Upper lobe of left lung (tissue), 6 donors: Measurements from ENCODE around the gene SERP2. TPM values are rescaled to one million over a fixed set of nuclear protein-coding genes. Genes with fewer than 3 reads are reported as not detected.
A peak's percentile ranks its signal among the peaks of the same experiment; 100 is the strongest.

Experiments used
- ATAC-seq, 2 donors: fragments of 200-7000 bp; cut with Tn5 transposase; one replicate each; pipeline ENCODE4 v1.9.1; 2022; ENCODE audit warnings: mild to moderate bottlenecking in 2 of 2, moderate library complexity in 2 of 2; ENCODE audit not compliant: low FRiP score in 2 of 2
- DNase-seq, 2 donors: peaks; one replicate each; pipeline ENCODE4 v3.0.0-alpha.2; 2019 to 2020
- H3K27ac ChIP-seq, 4 donors: fragments of 200-600 bp; sonication (generic); one replicate each; pipeline ENCODE4 v1.5.1; 2016 to 2019
- H3K27me3 ChIP-seq, 4 donors: fragments of 200-600 bp; sonication (generic); one replicate each; pipeline ENCODE4 v1.5.1; 2017 to 2019
- H3K36me3 ChIP-seq, 4 donors: fragments of 200-600 bp; sonication (generic); one replicate each; pipeline ENCODE4 v1.5.1; 2016 to 2019
- H3K4me1 ChIP-seq, 4 donors: fragments of 200-600 bp; sonication (generic); one replicate each; pipeline ENCODE4 v1.5.1; 2018 to 2019
- H3K4me3 ChIP-seq, 4 donors: fragments of 200-600 bp; sonication (generic); one replicate each; pipeline ENCODE4 v1.5.1; 2017 to 2019; ENCODE audit warnings: mild to moderate bottlenecking in 2 of 4, moderate library complexity in 1 of 4
- H3K9me3 ChIP-seq, 4 donors: fragments of 200-600 bp; sonication (generic); one replicate each; pipeline ENCODE4 v1.5.1; 2018 to 2019
- EP300 ChIP-seq, 4 donors: sonication (generic); formaldehyde crosslinking; IDR thresholded peaks; one replicate each; pipeline ENCODE4 v1.5.1; 2017; ENCODE audit warnings: antibody characterized with exemption in 4 of 4, control low read depth in 2 of 4
- POLR2A ChIP-seq, 4 donors: fragments of 450-650 bp; IDR thresholded peaks; one replicate each; pipeline ENCODE4 v1.5.1; 2016 to 2017; ENCODE audit warnings: antibody characterized with exemption in 4 of 4, mild to moderate bottlenecking in 2 of 4
- POLR2AphosphoS5 ChIP-seq, 2 donors: sonication (generic); formaldehyde crosslinking; IDR thresholded peaks; one replicate each; pipeline ENCODE4 v1.5.1; 2017; ENCODE audit warnings: antibody characterized with exemption in 2 of 2
- WGBS, 2 donors: methylation state at CpG; one replicate each; pipeline ENCODE4 v1.1.5; 2017 to 2018; 5-methylcytosine and 5-hydroxymethylcytosine counted together
- total RNA-seq, 6 donors: library from RNA; depleted of rRNA in 4 of 6; stranded (reverse); fragments of >200 nt in 4 of 6; gene quantifications; one replicate each; pipeline versions ENCODE4 v1.1.0 to v1.2.1, GENCODE V29; 2016 to 2021
- TF ChIP-seq, protein P1 (sequence below), 6 experiments: fragments of 450-650 bp in 4 of 6; fragments of 200-600 bp in 2 of 6; sonication (generic) in 2 of 6; IDR thresholded peaks; one replicate each; pipeline ENCODE4 v1.5.1; 2016 to 2019; ENCODE audit warnings: antibody characterized with exemption in 6 of 6
- donor health status: DM: no; HTN: no; CAD: no; lungs with moderate emphysema.
- donor health status: DM: no; HTN: yes; CAD: no; lungs with severe emphysema.

SERP2 gene
- total RNA-seq, 6 donors from 2014 or later, result 0.89 to 27.2 (median 3.8) TPM

DNA sequence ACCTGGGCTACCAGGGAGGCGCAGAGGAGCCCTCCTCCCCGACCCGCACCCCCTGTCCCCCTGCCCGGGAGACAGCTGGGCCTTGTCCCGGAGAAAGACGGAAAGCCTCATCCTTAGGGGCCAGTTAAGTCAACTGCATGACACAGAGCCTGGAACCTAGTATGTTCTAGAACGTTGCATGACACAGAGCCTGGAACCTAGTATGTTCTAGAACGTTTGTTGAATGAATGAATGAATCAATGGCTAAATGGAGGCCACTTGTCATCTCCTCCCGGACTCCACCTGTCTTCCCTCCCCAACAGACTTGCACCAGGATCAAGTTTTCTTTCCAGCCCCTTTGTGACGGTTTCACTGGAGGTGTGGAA lies 706 bp downstream of the SERP2 start:
- TF ChIP-seq POLR2AphosphoS5 (IDR thresholded peaks at IDR 0.05) (no peak), POLR2A (IDR thresholded peaks at IDR 0.05) (no peak)
- peaks cover 4 to 12% (median 5%) of the 10 kb centered on the region in 4 donors for H3K4me1 ChIP-seq
- ATAC-seq (peak in 1 of 2 donors; percentile 13), DNase-seq (no peak)
- WGBS, 2 donors, result 58 to 78% methylated on average over 6 of the region's 10 CpGs
- no peaks in the 10 kb centered on the region for H3K36me3 ChIP-seq
- H3K4me3 ChIP-seq, result peak overlapping the region in 3 of 4 donors; percentile 51 to 70 (median 62)
- H3K27me3 ChIP-seq, result peaks cover 0 to 10% (median 0%) of the 10 kb centered on the region in 4 donors
- H3K27ac ChIP-seq, result peak overlapping the region in 2 of 4 donors; percentile 58 to 65
- H3K9me3 ChIP-seq, result no peaks in the 10 kb centered on the region

DNA sequence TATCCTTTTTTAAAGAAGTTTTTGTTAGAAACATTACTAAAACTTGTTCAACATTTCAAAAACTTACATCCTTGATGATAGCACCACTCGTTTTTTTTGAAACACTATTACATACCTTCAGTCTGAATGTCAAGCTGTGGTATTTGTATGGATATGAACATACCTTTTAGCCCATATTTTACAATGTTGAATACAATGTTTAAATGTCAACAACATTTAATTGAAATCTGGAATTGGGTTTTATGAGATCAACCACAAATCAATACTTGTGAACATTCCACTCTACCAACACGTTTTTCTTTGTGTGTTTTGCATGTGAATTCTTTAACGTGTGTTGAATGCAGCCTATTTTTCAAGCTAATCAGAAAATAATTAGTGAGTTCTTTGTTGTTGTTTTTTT lies 4.7 kb downstream of the SERP2 start:
- 75 to 77% methylated on average over 3 of the region's 3 CpGs for WGBS, 2 donors
- no peak for ATAC-seq
- TF ChIP-seq, protein P1, sequence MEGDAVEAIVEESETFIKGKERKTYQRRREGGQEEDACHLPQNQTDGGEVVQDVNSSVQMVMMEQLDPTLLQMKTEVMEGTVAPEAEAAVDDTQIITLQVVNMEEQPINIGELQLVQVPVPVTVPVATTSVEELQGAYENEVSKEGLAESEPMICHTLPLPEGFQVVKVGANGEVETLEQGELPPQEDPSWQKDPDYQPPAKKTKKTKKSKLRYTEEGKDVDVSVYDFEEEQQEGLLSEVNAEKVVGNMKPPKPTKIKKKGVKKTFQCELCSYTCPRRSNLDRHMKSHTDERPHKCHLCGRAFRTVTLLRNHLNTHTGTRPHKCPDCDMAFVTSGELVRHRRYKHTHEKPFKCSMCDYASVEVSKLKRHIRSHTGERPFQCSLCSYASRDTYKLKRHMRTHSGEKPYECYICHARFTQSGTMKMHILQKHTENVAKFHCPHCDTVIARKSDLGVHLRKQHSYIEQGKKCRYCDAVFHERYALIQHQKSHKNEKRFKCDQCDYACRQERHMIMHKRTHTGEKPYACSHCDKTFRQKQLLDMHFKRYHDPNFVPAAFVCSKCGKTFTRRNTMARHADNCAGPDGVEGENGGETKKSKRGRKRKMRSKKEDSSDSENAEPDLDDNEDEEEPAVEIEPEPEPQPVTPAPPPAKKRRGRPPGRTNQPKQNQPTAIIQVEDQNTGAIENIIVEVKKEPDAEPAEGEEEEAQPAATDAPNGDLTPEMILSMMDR (IDR thresholded peaks at IDR 0.05), result no peak
- TF ChIP-seq EP300 (IDR thresholded peaks at IDR 0.05) (no peak), POLR2AphosphoS5 (IDR thresholded peaks at IDR 0.05) (no peak), POLR2A (IDR thresholded peaks at IDR 0.05) (no peak)
- Histone ChIP-seq H3K4me1 (peaks cover 1 to 10% (median 3%) of the 10 kb centered on the region in 4 donors), H3K27me3 (peaks cover 0 to 9% (median 0%) of the 10 kb centered on the region in 4 donors), H3K36me3 (no peaks in the 10 kb centered on the region), H3K4me3 (no peak overlapping the region), H3K27ac (no peak overlapping the region), H3K9me3 (no peaks in the 10 kb centered on the region)
- no peak for DNase-seq

DNA sequence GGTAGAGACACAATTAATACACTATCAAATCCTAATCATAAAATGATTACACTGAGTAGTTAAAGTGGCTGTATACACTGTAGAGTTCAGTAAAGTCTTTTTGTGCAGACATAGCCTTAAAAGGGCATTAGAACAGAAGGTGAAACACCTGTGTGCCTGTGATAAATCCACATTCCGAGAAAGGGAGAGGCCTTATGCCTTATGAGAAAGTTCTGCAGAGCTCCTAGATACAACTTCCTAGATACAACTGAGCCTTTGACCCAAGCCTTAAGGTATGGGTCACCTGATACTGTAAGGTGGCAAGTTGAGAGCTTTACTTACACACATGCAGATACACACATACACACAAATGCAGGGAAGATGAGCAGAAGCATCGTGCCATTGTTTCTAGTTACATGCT lies 6.3 kb downstream of the SERP2 start:
- Histone ChIP-seq H3K9me3 (no peaks in the 10 kb centered on the region), H3K4me3 (no peak overlapping the region), H3K4me1 (no peaks in the 10 kb centered on the region), H3K36me3 (no peaks in the 10 kb centered on the region), H3K27me3 (no peaks in the 10 kb centered on the region), H3K27ac (no peak overlapping the region)
- TF ChIP-seq, protein P1 (IDR thresholded peaks at IDR 0.05), result no peak
- no peak for TF ChIP-seq POLR2A (IDR thresholded peaks at IDR 0.05)
- TF ChIP-seq POLR2AphosphoS5 (IDR thresholded peaks at IDR 0.05), result no peak
- TF ChIP-seq EP300 (IDR thresholded peaks at IDR 0.05), result no peak
- 97 to 100% methylated on average over 2 of the region's 2 CpGs for WGBS, 2 donors
- DNase-seq, result no peak
- ATAC-seq, result no peak

DNA sequence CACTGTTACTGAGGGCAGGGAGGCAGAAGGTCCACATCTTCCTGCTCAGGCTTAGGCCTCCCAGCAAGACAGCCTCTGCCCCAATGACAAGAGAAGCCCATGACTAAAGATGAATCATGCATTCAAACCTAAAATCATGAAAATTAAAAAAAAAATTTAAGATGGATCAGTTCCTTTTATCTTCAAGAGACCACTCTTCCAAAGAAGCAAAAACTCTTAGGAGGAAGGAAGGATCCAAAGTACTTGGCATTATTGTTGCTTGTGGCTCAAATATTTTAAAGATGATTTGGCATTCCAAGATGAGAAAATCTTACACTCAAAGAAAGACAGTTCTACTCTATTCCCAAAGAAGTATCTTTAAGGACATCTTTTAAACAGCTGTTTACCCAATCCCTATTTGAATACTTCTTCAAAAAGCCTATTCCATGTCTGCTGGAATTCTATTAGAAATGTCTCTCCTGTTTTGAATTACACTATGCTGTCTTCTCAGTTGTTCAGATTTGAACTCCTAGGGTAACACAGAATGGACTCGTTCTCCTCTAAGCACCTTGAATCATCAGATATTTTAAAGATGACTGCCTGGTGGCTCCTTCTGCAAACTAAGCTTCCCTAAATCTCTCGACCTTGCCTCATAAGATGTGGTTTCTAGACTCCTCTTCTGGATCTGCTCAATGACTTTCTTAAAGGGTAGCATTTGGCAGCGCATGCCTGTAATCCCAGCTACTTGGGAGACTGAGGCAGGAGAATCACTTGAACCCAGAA lies 7.0 kb downstream of the SERP2 start:
- no peak for ATAC-seq
- Histone ChIP-seq H3K9me3 (no peaks in the 10 kb centered on the region), H3K4me3 (no peak overlapping the region), H3K36me3 (no peaks in the 10 kb centered on the region), H3K27me3 (no peaks in the 10 kb centered on the region), H3K27ac (no peak overlapping the region), H3K4me1 (no peaks in the 10 kb centered on the region)
- WGBS, 2 donors, result 85 to 91% methylated on average over 3 of the region's 3 CpGs
- TF ChIP-seq POLR2AphosphoS5 (IDR thresholded peaks at IDR 0.05) (no peak), EP300 (IDR thresholded peaks at IDR 0.05) (no peak), POLR2A (IDR thresholded peaks at IDR 0.05) (no peak)
- TF ChIP-seq, protein P1 (IDR thresholded peaks at IDR 0.05), result no peak
- DNase-seq, result no peak

DNA sequence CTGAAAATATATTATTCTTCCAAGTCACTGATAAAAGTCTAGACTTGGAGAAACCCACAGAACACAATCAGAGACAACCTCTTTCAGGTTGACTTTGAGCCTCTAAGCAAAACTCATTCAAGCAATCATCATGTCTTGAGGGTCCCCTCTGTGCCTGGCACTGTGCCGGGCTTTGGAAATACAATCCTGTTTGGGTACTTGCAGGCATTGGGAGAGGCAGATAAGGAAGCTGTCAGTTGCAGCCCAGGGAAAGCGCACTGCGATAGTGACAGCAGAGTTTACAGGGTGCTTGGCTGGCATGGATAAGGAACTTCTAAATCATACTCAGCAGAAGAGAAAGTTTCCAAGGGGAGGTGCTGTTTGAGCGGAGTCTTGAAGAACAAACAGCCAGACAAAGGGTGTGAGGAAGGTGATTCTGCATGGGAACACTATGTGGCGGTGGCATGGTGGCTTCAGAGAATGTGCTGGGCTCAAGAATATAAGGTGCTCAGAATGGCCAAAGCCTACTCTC lies 9.1 kb downstream of the SERP2 start:
- Histone ChIP-seq H3K4me1 (no peaks in the 10 kb centered on the region), H3K27me3 (no peaks in the 10 kb centered on the region)

More for the DNA sequence above, 9.1 kb downstream of the SERP2 start:
- DNase-seq (no peak), ATAC-seq (no peak)
- H3K9me3 ChIP-seq, result no peaks in the 10 kb centered on the region
- 76 to 85% methylated on average over 5 of the region's 5 CpGs for WGBS, 2 donors
- H3K27ac ChIP-seq, result no peak overlapping the region
- TF ChIP-seq POLR2A (IDR thresholded peaks at IDR 0.05) (no peak), EP300 (IDR thresholded peaks at IDR 0.05) (no peak), POLR2AphosphoS5 (IDR thresholded peaks at IDR 0.05) (no peak)
- TF ChIP-seq, protein P1 (IDR thresholded peaks at IDR 0.05), result no peak
- no peak overlapping the region for H3K4me3 ChIP-seq
- H3K36me3 ChIP-seq, result no peaks in the 10 kb centered on the region
